Measurements from ENCODE around the gene SPRR2G.
"Not testable (repeated sequence)": the region's sequence is repeated elsewhere in the genome, so short reads cannot be mapped to it uniquely, and the experiment has no call there.

SPRR2G gene

DNA sequence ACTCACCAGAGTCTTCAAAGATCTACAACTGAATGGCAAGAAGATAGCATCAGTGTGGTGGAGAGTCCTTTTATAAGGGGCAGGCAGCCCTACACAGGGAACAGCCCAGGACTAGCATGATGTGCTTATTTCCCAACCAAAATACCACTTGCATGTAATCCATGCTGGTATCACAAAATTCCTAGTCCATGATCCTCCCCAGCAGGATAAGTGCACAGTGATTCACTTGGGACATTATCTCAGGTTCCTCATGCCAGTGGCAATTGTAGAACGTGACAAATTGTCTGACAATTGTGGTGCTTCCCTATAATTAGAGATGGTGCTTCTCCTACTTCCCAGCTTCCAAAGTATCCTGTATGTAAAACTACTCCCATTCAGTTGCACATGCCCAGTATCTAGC is at the start of gene SPRR2G:
Gene SPRR2G (minus strand): TSS at position 45 of the 400 bp plus-strand sequence. CDS start 780 bp downstream, outside the sequence.
- no peak for DNase-seq (ENCODE audit: low spot score)

GRCh38 chr1:153195216-153195615 is 44.5 kb upstream of the SPRR2G start:
- DNase-seq (ENCODE audit: low spot score) = no peak

GRCh38 chr1:153194331-153195050 is 43.8 kb upstream of the SPRR2G start:
- no peak for DNase-seq (ENCODE audit: low spot score)

GRCh38 chr1:153192697-153193096 is 42.0 kb upstream of the SPRR2G start:
- DNase-seq (ENCODE audit: low spot score) = no peak

- no peak for DNase-seq (ENCODE audit: low spot score)
Observed at GRCh38 chr1:153190373-153190772, 39.7 kb upstream of the SPRR2G start.

DNA sequence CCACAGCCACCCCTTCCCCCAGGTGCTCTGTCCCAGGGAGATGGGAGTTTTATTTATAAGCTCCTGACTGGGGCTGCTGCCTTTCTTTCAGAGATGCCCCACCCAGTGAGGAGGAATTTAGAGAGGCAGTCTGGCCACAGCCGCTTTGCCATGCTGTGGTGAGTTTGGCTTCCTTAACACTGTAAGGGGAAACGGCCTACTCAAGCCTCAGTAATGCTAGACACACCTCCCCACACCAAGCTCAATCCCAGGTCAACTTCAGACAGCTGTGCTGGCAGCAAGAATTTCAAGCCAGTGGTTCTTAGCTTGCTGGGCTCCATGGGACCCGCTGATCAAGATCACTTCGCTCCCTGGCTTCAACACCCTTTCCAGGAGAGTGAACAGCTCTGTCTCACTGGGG is 37.6 kb upstream of the SPRR2G start:
- DNase-seq (ENCODE audit: low spot score) = not testable (repeated sequence)

- no peak for DNase-seq (ENCODE audit: low spot score)
Observed at GRCh38 chr1:153180556-153180955, 29.9 kb upstream of the SPRR2G start.

DNA sequence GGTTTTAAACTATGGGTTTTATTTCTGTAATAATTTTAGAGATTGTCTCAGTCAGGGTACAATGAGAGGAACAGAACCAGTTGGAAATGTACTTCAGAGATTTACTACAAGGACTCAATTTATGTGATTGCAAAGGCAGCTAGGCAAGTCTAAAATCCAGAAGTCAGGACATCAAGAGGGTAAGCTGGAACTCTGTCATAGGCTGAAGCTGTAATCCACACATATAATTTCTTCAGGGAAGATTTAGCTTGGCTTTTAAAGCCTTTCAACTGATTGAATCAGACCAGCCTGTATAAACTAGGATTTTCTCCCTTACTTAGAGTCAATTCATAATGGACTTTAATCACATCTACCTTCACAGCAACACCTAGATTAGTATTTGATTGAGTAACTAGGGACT is 28.2 kb upstream of the SPRR2G start:
- no peak for DNase-seq (ENCODE audit: low spot score)

DNA sequence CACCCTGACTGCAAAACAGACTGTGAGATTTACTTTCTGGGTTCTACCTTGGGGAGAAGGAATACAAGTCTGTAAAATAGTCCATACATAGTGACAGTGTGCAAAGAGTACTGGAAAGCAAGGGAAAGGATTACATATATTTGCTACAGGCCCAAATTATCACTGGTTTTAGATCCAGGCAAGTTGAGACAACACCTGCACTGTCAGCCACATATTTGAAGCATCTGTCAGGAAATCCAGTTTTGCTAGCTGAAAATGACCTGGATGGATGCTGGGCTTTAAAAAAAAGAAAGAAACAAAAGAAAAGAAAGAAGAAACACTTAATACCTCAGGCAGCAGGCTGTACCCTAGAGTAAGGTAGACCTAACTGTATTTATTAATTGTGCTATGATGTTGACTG is 23.9 kb upstream of the SPRR2G start:
- DNase-seq (ENCODE audit: low spot score) = no peak

DNA sequence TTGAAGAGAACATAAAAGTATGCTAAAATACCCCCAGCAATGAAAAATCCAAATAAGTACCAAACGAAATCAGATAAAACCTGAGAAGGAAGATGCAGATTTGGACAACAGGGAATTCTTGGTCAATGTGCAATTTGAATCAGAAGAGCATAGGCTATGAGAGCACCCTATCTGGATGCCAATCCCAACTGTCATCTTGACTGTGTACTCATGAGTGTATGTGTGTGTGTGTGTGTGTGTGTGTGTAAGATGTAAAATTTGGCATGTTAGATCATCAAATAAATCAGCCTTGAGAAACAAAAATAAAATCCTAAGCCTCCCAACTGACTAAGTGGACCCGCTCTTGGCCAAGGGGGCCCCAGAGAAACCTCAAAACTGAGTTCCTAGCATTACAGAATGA is 18.0 kb upstream of the SPRR2G start:
- no peak for DNase-seq (ENCODE audit: low spot score)

- no peak for DNase-seq (ENCODE audit: low spot score)
Observed at GRCh38 chr1:153155541-153155940, 4.9 kb upstream of the SPRR2G start.

GRCh38 chr1:153152481-153152880 is 1.8 kb upstream of the SPRR2G start:
- no peak for DNase-seq (ENCODE audit: low spot score)

DNA sequence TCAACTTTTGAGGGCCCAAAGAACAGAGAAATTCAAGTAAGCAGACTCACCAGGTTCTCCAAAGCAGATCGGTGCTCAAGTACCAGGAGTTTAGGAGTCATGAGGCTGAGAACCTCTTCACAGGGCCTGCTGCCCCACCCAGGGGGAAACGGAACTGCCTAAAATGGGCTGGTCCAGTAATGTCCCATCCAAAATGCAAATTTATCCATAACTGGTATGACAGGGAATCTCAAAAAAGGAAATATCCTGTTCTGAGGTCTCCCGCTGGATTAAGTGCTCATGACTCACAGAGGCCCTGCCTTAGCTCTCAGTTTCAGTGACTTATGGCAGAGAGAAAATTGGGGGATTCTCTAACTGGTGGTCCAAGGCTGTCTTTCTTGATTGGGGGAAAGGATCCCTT is 9.3 kb downstream of the SPRR2G start:
- DNase-seq (ENCODE audit: low spot score) = no peak

DNA sequence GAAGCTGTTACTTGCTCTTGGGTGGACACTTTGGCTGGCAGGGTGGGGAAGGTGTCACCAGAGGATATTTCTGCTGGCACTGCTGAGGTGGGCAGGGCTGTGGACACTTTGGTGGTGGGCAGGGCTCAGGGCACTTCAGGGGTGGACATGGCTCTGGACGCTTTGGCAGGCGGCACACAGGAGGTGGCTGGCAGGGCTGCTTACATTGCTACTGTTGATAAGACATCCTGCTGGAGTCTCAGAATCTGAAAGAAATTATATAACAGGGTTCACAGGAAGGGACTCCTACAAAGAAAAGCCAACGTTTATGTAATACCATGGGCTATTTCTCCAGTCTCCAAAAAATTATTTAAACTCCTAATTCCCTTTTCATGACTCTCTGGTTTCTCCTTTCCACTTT is 10.2 kb downstream of the SPRR2G start:
- no peak for DNase-seq (ENCODE audit: low spot score)

DNA sequence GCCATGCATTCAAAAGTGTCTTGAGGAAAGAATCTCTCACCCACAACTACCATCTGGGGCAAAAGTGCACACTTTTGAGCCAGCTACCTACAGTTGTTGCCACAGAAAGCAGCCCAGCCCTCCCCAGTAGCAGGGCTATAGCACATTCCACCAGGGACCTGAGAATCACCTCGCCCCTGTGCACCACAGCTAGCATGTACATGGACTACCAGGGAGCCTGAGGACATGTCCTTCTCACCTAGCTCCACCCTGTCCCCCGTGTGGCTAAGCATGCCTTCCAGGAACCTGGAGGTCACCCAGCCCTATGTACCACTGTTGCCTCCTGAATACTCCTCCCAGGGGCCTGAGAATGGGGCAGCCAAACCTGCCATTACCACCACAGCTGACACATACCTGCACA is 16.9 kb downstream of the SPRR2G start:
- DNase-seq (ENCODE audit: low spot score) = no peak

GRCh38 chr1:153133267-153133666 is 17.4 kb downstream of the SPRR2G start:
- DNase-seq (ENCODE audit: low spot score) = no peak

- DNase-seq (ENCODE audit: low spot score) = not testable (repeated sequence)
Observed at GRCh38 chr1:153128688-153129087, 22.0 kb downstream of the SPRR2G start.

GRCh38 chr1:153127296-153127695 is 23.4 kb downstream of the SPRR2G start:
- DNase-seq (ENCODE audit: low spot score) = no peak

DNA sequence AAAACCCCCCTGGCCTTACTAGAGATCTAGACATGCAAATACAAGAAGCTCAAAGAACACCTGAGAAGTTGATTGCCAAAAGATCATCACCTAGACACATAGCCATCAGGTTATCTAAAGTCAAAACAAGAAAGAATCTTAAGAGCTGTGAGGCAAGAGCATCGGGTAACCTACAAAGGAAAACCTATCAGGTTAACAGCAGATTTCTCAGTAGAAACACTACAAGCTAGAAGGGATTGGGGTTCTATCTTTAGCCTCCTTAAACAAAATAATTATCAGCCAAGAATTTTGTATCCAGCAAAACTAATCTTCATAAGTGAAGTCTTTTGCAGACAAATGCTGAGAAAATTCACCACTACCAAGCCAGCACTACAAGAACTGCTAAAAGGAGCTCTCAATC is 25.2 kb downstream of the SPRR2G start:
- no peak for DNase-seq (ENCODE audit: low spot score)

DNA sequence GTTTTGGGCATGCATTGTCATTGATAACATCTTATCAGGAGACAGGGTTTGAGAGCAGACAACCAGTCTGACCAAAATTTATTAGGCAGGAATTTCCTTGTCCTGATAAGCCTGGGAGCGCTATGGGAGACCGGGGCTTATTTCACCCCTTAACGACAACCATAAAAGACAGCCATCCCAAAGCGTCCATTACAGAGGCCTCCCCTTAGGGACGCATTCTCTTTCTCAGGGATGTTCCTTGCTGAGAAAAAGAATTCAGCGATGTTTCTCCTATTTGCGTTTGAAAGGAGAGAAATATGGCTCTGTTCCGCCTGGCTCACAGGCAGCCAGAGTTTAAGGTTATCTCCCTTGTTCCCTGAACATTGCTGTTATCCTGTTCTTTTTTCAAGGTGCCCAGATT is 26.9 kb downstream of the SPRR2G start:
- DNase-seq (ENCODE audit: low spot score) = not testable (repeated sequence)

GRCh38 chr1:153122831-153123421 is 27.8 kb downstream of the SPRR2G start:
- no peak for DNase-seq (ENCODE audit: low spot score)

DNA sequence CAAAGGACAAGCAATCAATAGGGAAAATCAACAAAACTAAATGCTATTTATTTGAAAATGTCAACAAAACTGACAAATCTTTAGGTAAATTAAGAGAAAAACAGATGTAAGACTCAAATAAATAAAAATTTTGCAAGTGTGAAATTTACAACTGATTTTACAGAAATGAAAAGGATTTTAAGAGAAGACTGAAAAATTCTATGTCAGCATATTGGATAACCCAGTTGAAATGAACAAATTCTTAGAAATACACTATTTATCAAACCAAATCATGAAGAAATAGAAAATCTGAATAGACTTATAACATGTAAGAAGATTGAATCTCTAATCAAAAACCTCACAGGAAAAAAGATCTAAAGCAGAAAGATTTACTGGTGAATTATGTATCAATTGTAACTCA is 29.7 kb downstream of the SPRR2G start:
- no peak for DNase-seq (ENCODE audit: low spot score)

GRCh38 chr1:153119491-153119971 is 31.2 kb downstream of the SPRR2G start:
- no peak for DNase-seq (ENCODE audit: low spot score)

GRCh38 chr1:153115264-153115663 is 35.4 kb downstream of the SPRR2G start:
- not testable (repeated sequence) for DNase-seq (ENCODE audit: low spot score)

Measured in GM03348 (cell line).